ENCODE data around the gene ATOH8. TPM values are rescaled to one million over a fixed set of nuclear protein-coding genes. Genes with fewer than 3 reads are reported as not detected.
A peak's percentile ranks its signal among the peaks of the same experiment; 100 is the strongest.

The ATOH8 gene
- total and polyA plus RNA-seq, 2 donors (not counting 3 experiments of a cell fraction or from before 2014, with no cell fraction given): 10.3 to 12.8 TPM

DNA sequence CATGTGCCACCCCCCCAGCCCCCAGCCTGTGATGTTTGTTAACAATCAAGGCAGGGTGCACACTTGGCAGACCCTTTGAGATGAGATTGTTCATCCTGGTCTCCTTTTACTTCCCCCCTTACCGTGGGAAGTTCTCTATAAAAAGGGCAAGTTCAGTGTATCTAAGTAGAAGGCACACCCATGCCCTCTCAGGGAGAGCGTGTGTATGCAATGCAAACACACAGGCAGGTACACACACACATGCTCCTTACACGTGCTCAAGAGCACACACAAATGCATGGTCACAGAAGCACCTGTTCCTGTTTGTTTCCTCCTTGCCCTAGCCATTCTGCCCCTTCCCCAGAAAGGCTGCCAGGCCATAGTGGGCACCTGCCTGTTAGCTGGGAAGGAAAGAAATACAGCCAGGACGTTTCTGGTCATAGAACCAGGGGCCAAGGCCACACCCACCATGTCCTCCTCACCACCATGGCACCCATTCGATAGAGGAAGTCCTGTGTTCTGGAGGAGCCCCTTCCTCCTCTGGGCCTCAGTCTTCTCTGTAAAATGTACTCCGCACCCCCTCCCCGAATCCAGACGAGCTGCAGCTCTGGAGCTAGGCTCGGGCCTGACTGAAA is 3.1 kb downstream of the ATOH8 start:
- no peak for DNase-seq (ENCODE audit: low read depth, low spot score)
- CTCF ChIA-PET: interaction anchor here (1.7 to 1.9 kb wide), 2 partner anchors 15 to 28 kb away, joined by 4 to 6 read pairs; no protein-coding TSS in a partner anchor
- H3K79me2 ChIP-seq (ENCODE audit: control insufficient read depth, insufficient read depth, low read length): peaks cover 20% of the 10 kb centered on the region
- intact Hi-C loops (cut with micrococcal nuclease) (no loop called here), dilution Hi-C loops (cut with MboI; ENCODE audit: extremely low pct_ligation_motif_present, low sequenced_read_pairs) (no loop called here)
- H3K4me2 ChIP-seq (ENCODE audit: insufficient read depth, low read length): no peak overlapping the region
- H3K4me3 ChIP-seq (replicated peaks in 1 of 3; ENCODE audit: insufficient read depth in 1 of 3, low read depth in 1 of 3, low read length in 3 of 3): no peak overlapping the region
- POLR2A ChIA-PET: no interaction called here
- H4K20me1 ChIP-seq (replicated peaks; ENCODE audit: control insufficient read depth, extremely low read depth, insufficient read depth, low read length): no peaks in the 10 kb centered on the region
- no peak overlapping the region for H2AFZ ChIP-seq (ENCODE audit: low read depth, low read length)
- H3K27ac ChIP-seq (ENCODE audit: insufficient read depth, low read depth, low read length): no peak overlapping the region
- H3K27me3 ChIP-seq (ENCODE audit: control insufficient read depth in 2 of 2, insufficient read depth in 2 of 2, low read length in 2 of 2): no peaks in the 10 kb centered on the region
- no peaks in the 10 kb centered on the region for H3K36me3 ChIP-seq (ENCODE audit: control insufficient read depth in 2 of 2, extremely low read depth in 1 of 2, insufficient read depth in 2 of 2, low read length in 2 of 2)
- TF ChIP-seq MYC (IDR thresholded peaks at IDR 0.05; ENCODE audit: low read depth, low read length): no peak
- no peak for TF ChIP-seq GATA2 (IDR thresholded peaks at IDR 0.05; ENCODE audit: insufficient read depth, insufficient read length, low read depth, low read length)
- no peak for TF ChIP-seq EZH2 (IDR thresholded peaks at IDR 0.05; ENCODE audit: borderline replicate concordance, low read depth, low read length, severe bottlenecking)
- no peak for TF ChIP-seq FOS (IDR thresholded peaks at IDR 0.05; ENCODE audit: borderline replicate concordance, insufficient read depth, low read length)
- TF ChIP-seq, protein P1, sequence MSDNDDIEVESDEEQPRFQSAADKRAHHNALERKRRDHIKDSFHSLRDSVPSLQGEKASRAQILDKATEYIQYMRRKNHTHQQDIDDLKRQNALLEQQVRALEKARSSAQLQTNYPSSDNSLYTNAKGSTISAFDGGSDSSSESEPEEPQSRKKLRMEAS (IDR thresholded peaks at IDR 0.05; ENCODE audit: insufficient read depth, insufficient read length): no peak
- no peak for TF ChIP-seq JUN (IDR thresholded peaks at IDR 0.05; ENCODE audit: borderline replicate concordance, insufficient read depth, insufficient read length, low read depth)
- TF ChIP-seq POLR2A (IDR thresholded peaks at IDR 0.05; ENCODE audit: low read depth, low read length): no peak
- TF ChIP-seq, protein P2, sequence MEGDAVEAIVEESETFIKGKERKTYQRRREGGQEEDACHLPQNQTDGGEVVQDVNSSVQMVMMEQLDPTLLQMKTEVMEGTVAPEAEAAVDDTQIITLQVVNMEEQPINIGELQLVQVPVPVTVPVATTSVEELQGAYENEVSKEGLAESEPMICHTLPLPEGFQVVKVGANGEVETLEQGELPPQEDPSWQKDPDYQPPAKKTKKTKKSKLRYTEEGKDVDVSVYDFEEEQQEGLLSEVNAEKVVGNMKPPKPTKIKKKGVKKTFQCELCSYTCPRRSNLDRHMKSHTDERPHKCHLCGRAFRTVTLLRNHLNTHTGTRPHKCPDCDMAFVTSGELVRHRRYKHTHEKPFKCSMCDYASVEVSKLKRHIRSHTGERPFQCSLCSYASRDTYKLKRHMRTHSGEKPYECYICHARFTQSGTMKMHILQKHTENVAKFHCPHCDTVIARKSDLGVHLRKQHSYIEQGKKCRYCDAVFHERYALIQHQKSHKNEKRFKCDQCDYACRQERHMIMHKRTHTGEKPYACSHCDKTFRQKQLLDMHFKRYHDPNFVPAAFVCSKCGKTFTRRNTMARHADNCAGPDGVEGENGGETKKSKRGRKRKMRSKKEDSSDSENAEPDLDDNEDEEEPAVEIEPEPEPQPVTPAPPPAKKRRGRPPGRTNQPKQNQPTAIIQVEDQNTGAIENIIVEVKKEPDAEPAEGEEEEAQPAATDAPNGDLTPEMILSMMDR (IDR thresholded peaks at IDR 0.05; ENCODE audit: extremely low read depth in 1 of 2, insufficient read depth in 1 of 2, low read depth in 1 of 2, low read length in 2 of 2): no peak
- TF ChIP-seq POLR2AphosphoS5 (IDR thresholded peaks at IDR 0.05; ENCODE audit: insufficient read depth, low read depth, low read length): no peak
- H3K9me1 ChIP-seq (replicated peaks; ENCODE audit: control insufficient read depth, extremely low read depth, insufficient read depth, low read length): no peaks in the 10 kb centered on the region
- no peak overlapping the region for H3K9ac ChIP-seq (replicated peaks; ENCODE audit: extremely low read depth, insufficient read depth, low read length)
- peak; percentile 28 for FAIRE-seq
- peaks cover 13% of the 10 kb centered on the region for H3K4me1 ChIP-seq (ENCODE audit: control insufficient read depth, extremely low read depth, insufficient read depth, low read length)
- no peaks in the 10 kb centered on the region for H3K9me3 ChIP-seq (replicated peaks; ENCODE audit: control insufficient read depth, insufficient read depth, low read length)
- BruUV-seq (replicated peaks): TSS peak; percentile 14

Measured in endothelial cell of umbilical vein (primary cell).